HG02884 (cell line): Measurements from ENCODE around the gene AKAP11.
"Not testable (repeated sequence)": the region's sequence is repeated elsewhere in the genome, so short reads cannot be mapped to it uniquely, and the experiment has no call there.

Source experiments
- ATAC-seq: cut with Tn5 transposase; IDR thresholded peaks from one replicate; pipeline ENCODE4 v1.9.1; 2021; ENCODE audit warnings: mild to moderate bottlenecking, moderate library complexity; ENCODE audit not compliant: unreplicated experiment

The AKAP11 gene, protein sequence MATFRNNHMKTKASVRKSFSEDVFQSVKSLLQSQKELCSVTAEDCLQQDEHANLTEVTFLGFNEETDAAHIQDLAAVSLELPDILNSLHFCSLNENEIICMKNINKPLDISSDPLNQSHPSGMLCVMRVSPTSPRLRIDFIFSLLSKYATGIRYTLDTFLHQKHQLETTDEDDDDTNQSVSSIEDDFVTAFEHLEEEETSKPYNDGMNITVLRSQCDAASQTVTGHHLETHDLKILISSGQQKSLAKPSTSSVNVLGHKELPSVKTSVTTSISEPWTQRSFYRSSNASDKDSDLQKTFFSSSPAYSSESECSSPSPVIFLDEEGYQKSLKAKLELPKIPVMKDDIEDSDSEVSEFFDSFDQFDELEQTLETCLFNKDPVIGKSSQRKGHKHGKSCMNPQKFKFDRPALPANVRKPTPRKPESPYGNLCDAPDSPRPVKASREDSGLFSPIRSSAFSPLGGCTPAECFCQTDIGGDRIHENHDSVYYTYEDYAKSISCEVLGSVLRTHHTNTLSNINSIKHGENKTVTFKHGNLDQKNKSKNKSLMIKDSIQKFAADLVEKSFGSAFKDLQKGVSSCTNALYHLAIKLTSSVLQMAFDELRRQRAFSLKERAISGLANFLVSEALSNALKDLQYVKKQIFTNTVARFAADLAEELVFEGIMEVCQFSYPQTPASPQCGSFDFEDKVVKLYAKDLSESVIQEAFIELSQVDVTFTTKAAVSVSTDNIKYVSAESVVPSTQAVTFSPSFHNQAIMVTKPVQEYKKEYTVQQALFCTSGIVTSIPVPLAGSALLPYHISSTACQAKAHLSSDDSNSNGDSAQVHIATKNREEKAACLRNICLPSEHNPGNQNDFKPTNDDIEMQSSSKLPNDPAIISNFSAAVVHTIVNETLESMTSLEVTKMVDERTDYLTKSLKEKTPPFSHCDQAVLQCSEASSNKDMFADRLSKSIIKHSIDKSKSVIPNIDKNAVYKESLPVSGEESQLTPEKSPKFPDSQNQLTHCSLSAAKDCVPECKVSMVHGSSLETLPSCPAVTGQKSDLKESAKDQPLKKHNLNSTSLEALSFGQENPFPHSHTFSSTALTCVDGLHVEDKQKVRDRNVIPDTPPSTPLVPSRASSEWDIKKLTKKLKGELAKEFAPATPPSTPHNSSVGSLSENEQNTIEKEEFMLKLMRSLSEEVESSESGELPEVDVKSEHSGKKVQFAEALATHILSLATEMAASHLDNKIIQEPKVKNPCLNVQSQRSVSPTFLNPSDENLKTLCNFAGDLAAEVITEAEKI (N-terminal part only)

DNA sequence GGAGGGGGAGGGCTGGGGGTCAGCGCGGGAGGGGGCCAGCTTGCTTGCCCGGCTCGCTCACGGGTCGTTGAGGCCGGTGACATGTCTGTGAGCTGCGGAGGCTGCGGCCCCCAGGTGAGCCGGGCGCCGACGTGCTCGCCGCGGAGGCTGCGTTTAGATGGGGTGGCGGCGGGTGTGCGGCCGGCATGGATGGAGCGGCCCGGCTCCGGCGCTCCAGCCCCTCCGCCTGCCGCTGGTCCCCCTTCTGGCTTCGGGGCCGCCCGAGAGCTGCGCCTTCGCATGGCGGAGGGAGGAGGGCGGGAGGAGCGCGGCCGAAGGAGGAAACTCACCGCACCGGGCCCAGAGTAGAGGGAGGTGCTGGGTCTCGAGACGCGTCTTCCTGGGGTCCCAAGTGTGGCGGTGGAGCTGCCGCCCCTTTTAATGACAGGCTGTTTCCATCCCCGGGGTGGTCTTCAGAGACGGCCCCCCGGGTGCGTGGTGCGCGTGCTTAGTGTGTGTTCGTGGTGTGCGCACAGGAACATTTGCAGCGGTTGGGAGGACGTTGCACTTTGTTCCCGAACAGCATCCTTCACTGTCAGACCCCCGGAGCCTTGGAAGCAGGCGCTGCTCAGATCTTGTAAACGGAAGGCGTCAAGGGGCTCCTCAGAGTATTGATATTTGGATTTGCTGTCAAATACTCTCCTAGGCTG is at the start of gene AKAP11:
TSS of gene AKAP11 (plus strand) at position 38 of the 689 bp plus-strand sequence. CDS start 14,197 bp downstream, outside the sequence.
- peak; percentile 5 for ATAC-seq

DNA sequence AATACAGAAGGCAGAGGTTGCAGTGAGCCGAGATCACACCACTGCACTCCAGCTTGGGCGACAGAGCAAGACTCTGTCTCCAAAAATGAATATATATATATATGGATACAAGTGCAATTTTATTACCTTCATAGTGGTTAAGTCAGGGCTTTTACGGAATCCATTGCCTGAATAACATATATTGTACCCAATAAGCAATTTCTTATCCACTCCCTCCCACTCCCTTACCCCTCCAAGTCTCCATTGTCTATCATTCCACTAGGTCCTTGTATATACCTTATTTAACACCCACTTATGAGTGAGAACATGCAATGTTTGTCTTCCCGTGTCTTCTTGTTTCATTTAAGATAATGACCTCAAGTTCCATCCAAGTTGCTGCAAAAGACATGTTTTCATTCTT is 48.3 kb upstream of the AKAP11 start:
- ATAC-seq: no peak

DNA sequence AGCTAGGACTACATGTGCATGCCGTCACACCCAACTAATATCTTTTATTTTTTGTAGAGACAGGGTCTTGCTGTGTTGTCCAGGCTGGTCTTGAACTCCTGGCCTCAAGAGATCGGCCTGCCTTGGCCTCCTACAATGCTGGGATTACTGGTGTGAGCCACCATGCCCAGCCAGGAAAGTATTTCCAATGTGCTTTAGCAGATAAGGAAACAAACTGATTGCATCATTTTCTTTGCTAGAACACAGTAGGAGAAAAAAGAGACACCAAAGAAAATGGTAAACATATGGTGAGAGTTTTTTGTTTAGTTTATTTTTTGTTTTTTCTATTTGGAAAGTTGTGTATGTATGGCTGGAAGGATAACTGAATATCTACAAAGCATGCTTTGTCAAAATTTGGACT is 46.9 kb upstream of the AKAP11 start:
- ATAC-seq: no peak

DNA sequence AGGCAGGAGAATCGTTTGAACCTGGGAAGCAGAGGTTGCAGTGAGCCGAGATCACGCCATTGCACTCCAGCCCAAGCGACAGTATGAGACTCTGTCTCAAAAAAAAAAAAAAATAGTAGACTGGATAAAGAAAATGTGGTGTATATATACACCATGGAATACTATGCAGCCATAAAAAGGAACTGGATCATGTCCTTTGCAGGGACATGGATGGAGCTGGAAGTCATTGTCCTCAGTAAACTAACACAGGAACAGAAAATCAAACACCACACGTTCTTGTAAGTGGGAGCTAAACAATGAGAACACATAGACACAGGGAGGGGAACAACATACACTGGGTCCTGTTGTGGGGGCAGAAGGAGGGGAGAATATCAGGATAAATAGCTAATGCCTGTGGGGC is 45.2 kb upstream of the AKAP11 start:
- not testable (repeated sequence) for ATAC-seq

DNA sequence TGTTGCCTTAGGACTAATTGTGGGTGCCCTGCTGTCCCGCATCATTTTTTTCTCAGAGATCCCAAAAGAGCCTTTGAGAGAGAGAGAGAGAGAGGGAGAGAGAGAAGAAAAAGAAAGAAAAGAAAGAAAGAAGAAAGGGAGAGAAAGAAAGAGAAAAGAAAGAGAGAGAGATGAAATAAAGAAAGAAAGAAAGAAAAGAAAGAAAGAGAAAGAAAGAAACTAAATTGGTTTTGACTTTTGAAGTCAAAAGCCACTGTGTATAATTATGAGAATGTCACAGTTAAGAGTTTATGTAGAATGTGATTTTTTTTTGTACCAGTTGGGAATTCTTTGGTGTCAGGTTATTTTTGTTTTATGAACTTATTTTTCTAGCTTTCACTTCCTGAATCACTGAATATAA is 43.4 kb upstream of the AKAP11 start:
- no peak for ATAC-seq

DNA sequence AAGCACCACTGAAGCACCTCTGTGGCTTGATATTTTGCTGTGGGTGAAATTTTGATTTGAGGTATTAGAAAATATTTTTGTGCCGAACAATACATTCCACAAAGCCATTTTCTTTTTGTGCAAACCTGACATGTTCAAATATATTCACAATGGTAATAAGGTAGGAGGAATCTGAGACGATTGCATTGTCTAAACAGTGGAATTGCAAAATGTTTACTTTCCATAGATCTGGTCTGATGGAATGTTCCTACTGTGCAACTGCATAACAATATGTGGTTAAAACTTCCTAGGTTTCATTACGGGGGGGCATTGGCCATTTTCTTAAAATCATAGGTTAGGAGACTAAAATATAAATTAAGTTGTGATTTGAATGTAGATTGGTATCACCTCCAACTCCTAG is 42.7 kb upstream of the AKAP11 start:
- no peak for ATAC-seq

DNA sequence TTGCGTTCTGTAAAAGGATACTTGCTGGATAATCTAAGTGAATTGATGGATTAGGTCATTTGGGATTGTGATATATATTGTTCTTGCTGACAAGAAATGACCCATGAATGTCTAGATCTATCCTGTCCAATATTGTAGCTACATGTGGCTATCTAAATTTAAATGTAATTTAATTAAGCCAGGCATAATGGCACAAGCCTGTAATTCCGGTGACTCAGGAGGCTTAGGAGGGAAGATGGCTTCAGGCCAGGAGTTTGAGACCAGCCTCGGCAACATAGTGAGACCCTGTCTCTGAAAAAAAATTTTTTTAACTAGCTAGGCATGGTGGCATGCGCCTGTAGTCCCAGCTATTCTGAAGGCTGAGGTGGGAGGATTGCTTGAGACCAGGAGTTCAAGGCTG is 39.3 kb upstream of the AKAP11 start:
- no peak for ATAC-seq

DNA sequence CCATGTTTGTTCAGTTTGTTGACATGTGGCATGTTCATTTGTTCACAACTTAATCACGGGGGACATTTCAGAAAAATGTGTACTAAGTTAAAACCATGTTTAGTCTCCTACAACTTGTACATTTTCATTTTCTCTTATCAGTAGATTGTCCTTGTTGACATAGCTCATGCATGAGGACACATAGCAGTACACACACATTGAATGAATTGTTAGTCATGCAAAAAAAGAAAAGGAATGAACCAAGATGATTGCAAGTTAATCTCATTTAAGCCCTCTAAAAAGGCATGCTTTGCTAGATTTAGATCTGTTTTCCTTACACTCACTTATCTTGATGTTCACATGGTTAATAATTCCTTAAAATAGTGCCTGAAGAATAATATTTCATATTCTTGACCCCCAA is 38.2 kb upstream of the AKAP11 start:
- no peak for ATAC-seq

DNA sequence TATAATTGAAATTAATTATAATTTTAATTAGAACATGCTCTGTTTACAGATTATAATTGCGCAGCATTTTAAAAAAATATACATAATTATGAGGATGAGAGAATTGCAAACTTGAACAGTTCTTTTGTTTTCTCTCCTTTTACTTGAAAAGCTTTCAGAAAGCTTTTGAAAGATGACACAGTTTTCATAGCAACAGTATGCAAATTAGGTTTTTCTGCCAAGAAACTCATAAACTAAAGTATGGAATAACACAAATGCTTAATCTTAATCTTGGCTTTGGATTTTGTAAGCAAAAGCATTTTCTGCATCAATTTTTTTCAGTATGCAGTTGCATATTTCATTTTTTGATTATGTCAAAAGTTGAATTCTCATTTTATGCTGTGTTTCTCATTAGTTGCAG is 32.8 kb upstream of the AKAP11 start:
- no peak for ATAC-seq

DNA sequence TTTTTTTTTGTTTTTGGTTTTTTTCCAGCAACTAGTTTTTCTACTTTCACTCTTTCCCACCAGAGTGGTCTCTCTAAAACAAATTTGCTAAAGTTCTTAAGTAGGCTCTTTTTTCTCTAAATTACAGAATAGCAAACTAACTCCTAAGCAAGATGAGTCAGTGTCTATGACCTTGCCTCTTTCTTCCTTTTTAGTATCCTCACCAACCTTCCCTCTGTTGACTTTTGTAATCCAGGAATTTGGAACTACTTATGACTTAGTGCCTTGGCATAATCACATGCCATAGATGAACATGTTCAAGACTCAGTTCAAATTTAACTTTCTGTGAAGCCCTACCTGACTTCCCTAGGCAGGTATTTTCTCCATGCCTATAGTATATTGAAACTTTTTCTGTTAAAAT is 32.3 kb upstream of the AKAP11 start:
- no peak for ATAC-seq

DNA sequence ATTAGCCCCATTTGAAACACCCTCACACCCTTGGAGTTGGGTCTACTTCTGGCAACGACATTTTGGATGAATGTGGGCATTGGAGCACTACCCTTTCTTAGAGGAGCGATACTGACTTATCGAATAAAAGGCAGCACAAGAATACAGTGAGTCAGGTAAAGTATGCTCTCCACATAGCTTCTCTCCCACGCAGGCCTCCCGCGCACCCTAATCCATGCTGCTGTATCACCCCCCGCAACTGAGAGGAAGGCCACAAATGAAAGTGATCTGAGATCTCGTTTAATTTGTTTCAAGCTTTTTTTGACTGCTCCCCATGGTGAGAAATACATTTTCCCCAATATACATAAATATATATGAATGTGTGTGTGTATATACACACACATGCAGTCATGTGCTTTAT is 25.4 kb upstream of the AKAP11 start:
- ATAC-seq: no peak

DNA sequence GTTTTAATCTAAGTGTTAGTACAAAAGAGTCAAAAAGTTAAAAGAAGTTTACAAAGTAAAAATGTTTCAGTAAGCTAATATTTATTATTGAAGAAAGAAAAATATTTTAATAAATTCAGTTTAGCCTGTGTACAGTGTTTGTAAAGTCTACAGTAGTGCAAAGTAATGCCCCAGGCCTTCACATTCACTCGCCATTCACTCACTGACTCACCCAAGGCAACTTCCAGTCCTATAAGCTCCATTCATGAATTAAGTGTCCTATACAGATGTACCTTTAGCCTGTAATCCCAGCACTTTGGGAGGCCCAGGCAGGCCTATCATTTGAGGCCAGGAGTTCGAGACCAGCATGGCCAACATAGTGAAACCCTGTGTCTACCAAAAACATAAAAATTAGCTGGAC is 24.1 kb upstream of the AKAP11 start:
- ATAC-seq: no peak

DNA sequence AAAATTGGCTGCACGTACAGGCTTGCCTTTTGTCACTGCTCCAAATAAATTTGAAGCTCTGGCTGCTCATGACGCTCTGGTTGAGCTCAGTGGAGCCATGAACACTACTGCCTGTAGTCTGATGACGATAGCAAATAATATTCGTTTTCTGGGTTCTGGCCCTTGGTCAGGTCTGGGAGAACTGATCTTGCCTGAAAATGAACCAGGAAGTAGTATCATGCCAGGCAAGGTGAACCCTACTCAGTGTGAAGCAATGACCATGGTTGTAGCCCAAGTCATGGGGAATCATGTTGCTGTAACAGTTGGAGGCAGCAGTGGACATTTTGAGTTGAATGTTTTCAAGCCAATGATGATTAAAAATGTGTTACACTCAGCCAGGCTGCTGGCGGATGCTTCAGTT is 16.1 kb upstream of the AKAP11 start:
- no peak for ATAC-seq

DNA sequence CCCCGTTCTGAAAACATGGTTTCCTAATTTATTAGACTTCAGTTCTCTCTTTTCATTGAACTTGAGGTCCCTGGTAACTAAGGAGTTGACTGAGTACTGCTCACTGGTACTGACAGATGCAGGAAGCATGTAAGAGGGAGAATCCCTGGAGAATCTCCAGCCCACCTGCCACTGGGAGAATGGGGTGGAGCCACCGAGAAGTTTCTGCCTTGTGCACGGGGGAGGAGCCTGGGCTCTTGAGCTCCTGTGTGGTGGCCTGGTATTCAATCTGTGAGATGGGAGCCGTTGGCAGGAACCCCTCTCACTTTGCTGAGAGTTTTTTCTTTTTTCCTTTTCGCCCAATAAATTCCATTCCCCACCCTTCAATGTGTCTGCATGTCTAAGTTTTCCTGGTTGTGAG is 13.2 kb upstream of the AKAP11 start:
- ATAC-seq: no peak

DNA sequence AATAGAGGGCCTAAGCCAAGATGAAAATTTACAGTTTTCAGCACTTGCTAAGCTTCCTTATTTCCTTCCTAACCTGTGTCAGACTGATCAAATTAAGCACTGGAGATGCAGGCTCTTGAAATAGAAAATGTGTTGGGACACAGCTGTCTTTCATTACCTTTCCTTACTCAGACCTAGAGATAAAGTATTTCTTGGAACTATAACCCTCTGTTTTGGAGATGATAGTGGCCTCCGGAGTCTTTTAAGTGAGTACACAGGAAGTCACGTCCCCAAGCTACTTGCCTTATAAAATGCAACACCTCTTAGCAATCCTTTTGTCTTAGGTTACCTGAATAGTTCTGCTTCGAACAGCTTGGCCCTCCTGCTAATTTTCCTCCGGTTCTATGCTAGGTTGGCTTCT is 12.4 kb upstream of the AKAP11 start:
- ATAC-seq: no peak

DNA sequence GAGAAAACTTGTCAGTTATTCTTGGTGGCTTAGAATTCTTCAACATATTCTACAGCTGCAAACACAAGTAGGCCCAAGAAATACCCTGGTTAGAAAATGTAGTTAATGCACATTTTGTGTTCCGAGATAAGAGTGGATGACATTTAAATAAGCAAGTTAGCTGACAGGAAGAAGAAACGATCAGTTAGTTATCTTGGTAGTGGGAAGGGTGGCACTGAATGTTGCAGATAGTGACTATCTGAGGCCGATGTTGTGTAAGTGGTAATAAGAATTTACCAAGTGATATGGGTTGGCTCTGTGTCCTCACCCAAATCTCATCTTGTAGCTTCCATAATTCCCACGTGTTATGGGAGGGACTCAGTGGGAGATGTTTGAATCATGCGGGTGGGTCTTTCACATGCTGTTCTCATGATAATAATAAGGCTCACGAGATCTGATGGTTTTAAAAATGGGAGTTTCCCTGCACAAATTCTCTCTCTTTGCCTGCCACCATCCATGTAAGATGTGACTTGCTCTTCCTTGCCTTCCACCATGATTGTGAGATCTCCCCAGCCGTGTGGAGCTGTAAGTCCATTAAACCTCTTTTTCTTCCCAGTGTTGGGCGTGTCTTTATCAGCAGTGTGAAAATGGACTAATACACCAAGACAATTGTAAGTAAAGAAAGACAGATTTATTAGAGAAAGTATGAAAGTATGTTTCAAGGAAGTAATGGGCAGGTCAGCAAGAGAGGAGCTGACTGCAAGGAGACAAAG is 10.9 kb upstream of the AKAP11 start:
- no peak for ATAC-seq

DNA sequence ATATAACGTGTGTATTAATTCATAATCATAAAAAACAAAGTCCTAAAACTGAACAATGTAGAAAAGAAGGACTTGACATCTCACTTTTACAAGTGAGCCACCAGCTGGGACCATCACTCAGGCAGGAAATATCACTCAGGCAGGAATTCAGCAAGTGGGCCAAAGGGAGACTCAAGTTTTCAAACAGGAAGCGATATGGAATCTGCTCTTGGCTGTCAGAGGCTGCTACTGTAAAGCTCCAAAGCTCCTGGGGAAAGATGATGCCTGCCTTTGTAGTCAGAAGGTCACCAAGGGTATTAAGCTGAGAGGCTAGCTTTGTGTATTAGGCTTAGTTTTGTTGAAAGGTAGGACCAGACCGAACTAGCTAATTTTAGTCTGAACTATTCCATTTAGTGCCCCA is 5.5 kb upstream of the AKAP11 start:
- ATAC-seq: no peak

DNA sequence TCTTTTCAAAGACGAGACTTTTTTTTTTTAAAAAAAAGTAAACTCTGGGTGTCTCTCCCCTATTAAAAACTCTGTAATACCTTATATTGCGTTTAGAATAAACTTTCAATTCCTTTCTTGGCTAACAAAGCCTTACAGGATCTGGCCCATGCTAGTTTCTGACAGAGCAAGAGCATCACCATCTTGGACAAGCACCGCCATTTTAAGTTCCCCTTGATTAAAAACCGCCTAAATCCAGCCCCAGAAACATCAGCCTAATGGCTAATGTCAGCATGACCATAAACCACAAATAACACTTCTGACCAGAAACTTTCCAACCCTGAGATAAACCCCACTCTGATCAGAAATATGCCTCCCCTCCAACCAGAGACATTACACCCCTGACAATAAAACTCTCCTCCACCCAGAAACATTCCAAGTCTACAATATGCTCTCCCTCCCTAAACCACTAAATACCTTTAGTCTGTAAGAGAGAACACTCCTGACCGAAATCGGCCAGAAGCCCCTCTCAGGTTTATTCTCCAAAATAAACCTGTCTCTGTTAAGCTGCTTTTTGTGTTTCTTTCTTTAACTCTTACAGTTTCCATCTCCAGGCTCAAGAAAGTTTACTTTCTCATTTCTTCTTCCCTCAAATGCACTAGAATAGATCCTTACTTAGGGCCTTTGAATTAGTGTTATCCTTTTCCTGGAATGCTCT is 1.6 kb upstream of the AKAP11 start:
- no peak for ATAC-seq

DNA sequence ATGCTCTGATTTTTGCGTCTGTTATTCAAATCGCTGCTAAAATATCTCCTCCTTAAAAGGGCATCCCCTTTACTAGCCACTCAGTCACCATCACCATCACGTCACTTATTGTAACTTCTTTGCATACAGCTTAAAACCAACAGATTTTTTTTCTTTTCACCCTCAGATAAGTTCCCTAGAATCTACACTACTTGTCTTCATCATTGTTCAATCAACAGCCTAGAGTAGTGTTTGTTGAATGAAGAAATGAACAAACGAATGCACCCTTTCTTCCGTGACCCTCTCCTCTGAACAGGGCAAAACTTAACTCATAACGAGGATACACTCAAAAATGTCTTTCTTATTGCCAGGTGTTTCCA is 1.1 kb upstream of the AKAP11 start:
- ATAC-seq: no peak
